ENCODE results near the gene FHOD1.

The FHOD1 gene

DNA sequence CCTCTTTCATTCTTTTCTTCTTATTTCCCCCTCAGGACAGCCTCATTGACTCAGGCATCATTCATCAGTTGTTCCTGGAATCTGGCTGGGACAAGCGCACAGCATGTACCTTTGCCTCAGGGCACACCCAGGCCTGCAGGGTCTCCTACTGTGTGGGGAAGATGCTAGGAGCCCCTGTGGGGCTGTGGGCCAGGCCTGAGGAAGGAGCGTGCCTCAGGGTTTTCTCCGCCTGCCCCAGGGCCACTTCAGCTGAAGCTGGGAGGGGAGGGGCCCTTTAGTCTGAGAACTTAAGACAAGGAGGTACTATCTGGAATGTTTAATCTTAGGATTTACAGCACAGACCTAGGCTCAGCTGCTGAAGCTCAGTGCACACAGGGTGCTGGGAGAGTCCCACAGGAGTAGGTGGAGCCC lies 40.4 kb downstream of the FHOD1 start:
- no peak for DNase-seq

DNA sequence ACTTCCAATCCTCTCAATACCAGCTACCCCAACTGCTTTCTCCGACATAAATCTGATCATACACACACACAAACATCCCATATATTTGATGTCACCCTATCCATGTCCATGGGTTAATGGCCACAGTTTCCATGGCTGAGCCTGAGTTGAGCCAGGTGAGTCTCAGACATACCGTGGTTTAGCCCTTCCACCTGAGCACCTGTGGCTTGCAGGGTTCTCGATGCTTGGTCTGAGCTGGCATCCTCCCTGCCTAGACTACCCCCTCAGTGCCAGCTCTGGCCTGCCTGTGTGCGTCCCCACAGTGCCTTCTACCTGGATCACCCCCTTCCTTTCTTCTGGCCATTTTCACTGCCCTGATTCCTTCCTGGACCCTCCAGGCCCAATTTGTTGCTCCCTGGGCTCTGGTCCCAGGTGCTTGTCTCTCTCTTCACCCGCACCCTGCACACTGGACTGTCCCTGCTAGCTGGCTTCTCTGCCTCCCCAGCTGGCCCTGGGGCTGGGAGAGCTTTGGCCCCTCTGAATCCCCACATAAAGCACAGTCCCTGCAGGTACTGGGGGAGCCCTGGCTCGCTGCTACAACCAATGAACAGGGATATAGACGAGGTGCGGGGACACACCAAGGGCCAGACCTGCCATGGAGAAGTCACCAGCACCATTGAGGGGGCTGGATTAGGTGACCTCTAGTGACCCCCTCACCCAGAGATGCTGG lies 41.0 kb downstream of the FHOD1 start:
- DNase-seq, result no peak

- DNase-seq, result no peak
Observed at GRCh38 chr16:67204076-67204475, 43.2 kb downstream of the FHOD1 start.

GRCh38 chr16:67202956-67203493 lies 44.3 kb downstream of the FHOD1 start:
- no peak for DNase-seq

DNA sequence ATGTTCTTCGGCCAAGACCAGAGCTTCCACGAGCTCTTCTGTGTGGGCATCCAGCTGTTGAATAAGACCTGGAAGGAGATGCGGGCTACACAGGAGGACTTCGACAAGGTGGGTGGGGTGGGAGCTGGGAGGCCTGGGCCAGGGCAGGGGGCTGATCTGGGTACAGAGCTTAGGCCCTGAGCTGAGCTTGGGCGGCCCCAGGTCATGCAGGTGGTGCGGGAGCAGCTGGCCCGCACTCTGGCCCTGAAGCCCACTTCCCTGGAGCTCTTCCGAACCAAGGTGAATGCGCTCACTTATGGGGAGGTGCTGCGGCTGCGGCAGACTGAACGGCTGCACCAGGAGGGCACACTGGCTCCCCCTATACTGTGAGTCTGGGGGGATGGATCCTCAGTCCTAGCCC lies 44.9 kb downstream of the FHOD1 start:
- DNase-seq, result no peak

DNA sequence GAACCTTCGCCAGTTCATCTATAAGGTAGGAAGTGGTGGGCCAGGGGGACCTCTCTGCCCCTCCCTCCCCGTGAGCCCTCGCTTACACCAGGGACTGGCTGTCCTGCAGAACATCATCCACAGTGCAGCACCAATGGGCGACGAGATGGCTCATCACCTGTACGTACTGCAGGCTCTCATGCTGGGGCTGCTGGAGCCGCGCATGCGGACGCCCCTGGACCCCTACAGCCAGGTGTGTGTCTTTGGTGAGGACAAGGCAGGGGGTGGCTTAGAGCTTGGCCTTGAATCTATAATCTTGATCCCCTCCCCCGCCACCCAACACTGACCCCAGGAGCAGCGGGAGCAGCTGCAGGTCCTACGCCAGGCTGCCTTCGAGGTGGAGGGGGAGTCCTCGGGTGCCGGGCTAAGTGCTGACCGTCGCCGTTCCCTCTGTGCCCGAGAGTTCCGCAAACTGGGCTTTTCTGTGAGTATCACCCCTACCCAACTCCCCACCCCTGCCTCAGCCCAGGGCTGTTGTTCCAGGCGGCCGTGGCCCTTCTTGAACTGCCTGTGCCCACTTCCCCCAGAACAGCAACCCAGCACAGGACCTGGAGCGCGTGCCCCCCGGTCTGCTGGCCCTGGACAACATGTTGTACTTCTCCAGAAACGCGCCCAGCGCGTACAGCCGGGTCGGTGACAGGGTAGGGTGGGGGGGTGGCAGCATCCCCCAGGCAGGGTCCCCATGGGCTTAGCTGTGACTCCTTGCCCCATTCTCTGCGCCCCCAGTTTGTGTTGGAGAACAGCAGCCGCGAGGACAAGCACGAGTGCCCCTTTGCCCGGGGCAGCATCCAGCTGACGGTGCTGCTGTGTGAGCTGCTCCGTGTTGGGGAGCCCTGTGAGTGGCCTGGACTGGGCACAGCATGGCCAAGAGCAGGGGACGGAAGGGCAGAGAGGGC lies 45.6 kb downstream of the FHOD1 start:
- DNase-seq, result no peak

- no peak for DNase-seq
Observed at GRCh38 chr16:67200491-67200890, 46.8 kb downstream of the FHOD1 start.

DNA sequence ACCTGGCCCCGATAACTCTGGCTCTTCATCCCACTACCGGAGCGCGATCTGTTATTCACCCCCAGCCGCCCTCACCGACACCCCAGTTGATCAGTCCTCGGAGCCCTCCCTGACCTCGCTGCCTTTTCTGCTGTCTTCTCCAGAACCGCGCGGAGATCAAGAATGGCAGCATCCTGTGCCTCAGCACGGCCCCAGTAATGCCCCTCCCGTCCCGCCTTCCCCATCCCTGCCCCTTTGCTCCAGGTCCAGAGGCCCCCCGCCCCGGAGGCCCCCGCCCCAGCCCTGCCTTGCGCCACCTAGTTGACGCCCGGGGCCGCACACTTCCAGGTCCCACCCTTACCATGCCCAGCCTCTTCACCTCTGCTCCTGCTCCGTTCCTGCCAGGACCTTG lies 47.5 kb downstream of the FHOD1 start:
- DNase-seq, result no peak

DNA sequence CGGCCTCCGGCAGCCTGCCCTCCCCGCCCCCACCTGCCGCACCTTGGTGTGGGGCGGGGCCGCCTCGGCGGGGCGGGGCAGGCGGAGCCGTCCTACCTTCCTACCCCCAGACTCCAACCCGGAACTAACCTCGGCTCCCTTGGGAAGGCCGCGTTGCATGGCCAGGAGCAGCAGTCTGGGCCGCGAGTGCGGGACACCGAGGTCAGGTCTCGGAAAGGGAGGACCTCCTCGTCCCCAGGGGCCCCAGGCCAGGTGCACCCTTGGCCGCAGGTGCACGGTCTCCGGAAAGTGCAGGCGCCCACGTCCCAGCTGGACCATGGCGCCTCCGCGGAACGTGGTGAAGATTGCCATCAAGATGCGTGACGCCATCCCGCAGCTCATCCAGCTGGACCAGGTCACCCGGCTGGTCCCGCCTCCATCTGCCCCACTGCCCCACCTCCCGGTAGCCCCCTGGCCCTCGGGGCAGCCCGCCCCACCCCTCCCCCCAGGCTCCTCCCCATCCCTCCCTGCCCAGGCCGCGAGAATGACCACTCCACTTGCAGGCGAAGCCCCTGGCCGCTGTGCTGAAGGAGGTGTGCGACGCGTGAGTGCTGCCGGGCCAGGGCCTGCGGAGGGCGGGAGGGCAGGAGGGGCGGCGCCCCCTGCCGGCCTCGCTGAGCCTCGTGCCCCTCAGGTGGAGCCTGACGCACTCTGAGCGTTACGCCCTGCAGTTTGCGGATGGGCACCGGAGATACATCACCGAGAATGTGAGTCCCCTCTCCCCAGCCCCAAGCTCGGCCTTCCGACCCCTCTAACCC lies 48.1 kb downstream of the FHOD1 start, which contains the start of gene ELMO3:
ELMO3 (plus strand) TSS at position 121 of the 797 bp plus-strand sequence; CDS start at position 317, 196 bp downstream.
- no peak for DNase-seq

GRCh38 chr16:67198238-67198734 lies 49.0 kb downstream of the FHOD1 start:
- peak in 1 of 2 experiments; percentile 35 for DNase-seq

GRCh38 chr16:67197704-67198103 lies 49.6 kb downstream of the FHOD1 start:
- DNase-seq, result no peak

DNA sequence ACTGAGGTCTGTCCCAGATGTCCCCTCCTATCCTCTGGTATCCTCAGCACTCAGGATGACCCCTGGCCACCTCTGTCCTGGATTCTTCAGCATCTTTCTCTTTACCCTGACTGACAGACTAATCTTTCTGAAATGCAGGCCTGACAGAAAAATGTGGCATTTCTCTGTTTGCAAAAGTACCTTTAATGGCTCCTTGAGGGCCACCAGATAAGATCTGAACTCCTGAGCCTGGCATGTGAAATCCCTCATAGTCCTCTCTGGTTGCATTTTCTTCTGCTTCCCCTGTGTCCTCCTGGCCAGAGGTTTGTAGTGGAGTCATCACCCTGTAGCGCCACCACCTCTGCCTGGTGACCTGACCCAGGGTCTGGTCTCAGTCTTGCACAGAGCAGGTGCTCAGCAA lies 50.4 kb downstream of the FHOD1 start:
- DNase-seq, result no peak

- DNase-seq, result no peak
Observed at GRCh38 chr16:67195676-67196075, 51.6 kb downstream of the FHOD1 start.

- no peak for DNase-seq
Observed at GRCh38 chr16:67194260-67194659, 53.0 kb downstream of the FHOD1 start.

DNA sequence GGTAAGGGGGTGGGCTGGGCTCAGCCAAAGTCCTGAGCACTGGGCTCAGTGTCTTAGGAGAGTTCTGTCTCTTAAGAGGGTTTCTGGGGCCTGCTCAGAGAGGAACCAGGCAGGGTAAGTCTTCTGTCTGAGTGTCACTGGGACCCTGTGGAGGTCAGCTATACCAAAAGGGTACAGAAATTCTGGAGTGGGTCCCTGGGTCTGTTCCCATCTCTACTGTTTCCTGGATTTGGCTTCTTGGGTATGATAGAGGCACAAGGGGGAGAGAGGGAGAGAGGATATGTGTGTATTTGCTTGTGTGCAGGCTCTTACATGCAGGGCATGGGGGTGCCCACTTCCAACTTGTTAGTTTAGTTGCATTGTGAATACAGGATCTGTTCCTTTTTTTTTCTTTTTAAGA lies 53.7 kb downstream of the FHOD1 start:
- DNase-seq, result no peak

DNA sequence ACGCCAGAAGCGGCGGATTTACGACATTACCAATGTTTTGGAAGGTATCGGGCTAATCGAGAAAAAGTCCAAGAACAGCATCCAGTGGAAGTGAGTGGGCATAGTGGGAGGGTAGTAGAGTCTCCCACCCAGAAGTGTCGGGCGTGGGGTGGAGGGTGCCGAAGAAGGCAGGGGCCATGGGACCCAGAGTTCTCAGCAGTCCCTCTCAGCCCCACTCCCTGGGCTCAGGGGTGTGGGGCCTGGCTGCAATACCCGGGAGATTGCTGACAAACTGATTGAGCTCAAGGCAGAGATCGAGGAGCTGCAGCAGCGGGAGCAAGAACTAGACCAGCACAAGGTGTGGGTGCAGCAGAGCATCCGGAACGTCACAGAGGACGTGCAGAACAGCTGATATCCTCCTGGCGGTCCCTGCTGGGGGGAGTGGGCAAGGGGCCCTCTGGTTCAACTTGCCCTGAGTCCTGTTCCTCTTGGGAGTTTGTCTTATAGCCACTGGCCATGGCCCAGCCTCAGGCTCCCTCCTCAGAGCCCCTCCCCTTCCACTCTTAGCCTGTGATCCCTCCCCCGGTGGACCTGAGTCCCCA lies 54.4 kb downstream of the FHOD1 start:
- no peak for DNase-seq

- DNase-seq, result peak; percentile 78 to 87
Observed at GRCh38 chr16:67191995-67192681, 55.1 kb downstream of the FHOD1 start, which contains the start of gene E2F4. Gene E2F4, plus strand, starts transcription at chr16:67192155. Its CDS starts 73 bp downstream, at chr16:67192228.

GRCh38 chr16:67191411-67191994 lies 55.8 kb downstream of the FHOD1 start:
- no peak for DNase-seq

- no peak for DNase-seq
Observed at GRCh38 chr16:67190448-67191399, 56.6 kb downstream of the FHOD1 start.

GRCh38 chr16:67190041-67190440 lies 57.2 kb downstream of the FHOD1 start, which contains the start of gene EXOC3L1:
Gene EXOC3L1, minus strand, starts transcription at chr16:67190136. Its CDS starts 460 bp downstream, at chr16:67189676.
- no peak for DNase-seq
